H1 (cell line): ENCODE results near the gene RGR. TPM values are rescaled to one million over a fixed set of nuclear protein-coding genes. Genes with fewer than 3 reads are reported as not detected.

Experiments used
- CTCF ChIA-PET: fragments of 300-600 bp; sonication (Branson Sonifier 250); formaldehyde crosslinking; loops from one replicate; lab custom pipeline; 2021; ENCODE audit not compliant: partially characterized antibody; lab: Charles Lee
- POLR2A ChIA-PET: fragments of 300-600 bp; sonication (Branson Sonifier 250); formaldehyde crosslinking; loops from one replicate; lab custom pipeline; 2021; ENCODE audit warnings: inconsistent platforms; ENCODE audit not compliant: partially characterized antibody; lab: Charles Lee
- DNase-seq, 2 experiments: peaks; one replicate each; pipeline versions ENCODE4 v3.0.0 to v3.0.0-alpha.2; 2010 to 2022; ENCODE audit warnings: low spot score in 2 of 2, low read depth in 1 of 2, mixed read lengths in 1 of 2
- FAIRE-seq: peaks from 2 replicates; lab custom pipeline; 2011; peaks lifted over from hg19 to GRCh38; lab: Jason Lieb, UNC
- H2AFZ ChIP-seq: 2 replicates; pipeline ENCODE4 v1.8.1; 2012; ENCODE audit warnings: low read length, inconsistent platforms
- H2AK5ac ChIP-seq: 2 replicates; pipeline ENCODE4 v1.6.1; 2013; ENCODE audit warnings: low read depth, low read length
- H2BK120ac ChIP-seq: replicated peaks from 2 replicates; pipeline ENCODE3; 2013; ENCODE audit warnings: low read depth, low read length, inconsistent platforms
- H2BK12ac ChIP-seq: 2 replicates; pipeline ENCODE4 v1.6.1; 2013; ENCODE audit warnings: low read depth, low read length
- H2BK15ac ChIP-seq: 2 replicates; pipeline ENCODE4 v1.6.1; 2013; ENCODE audit warnings: low read length
- H2BK20ac ChIP-seq: 2 replicates; pipeline ENCODE4 v1.6.1; 2013; ENCODE audit warnings: low read length
- H2BK5ac ChIP-seq: 2 replicates; pipeline ENCODE4 v1.6.1; 2013; ENCODE audit warnings: low read depth, low read length
- H3K14ac ChIP-seq: 2 replicates; pipeline ENCODE4 v1.6.1; 2013; ENCODE audit warnings: inconsistent platforms; ENCODE audit not compliant: insufficient read length
- H3K18ac ChIP-seq: 2 replicates; pipeline ENCODE4 v1.6.1; 2013; ENCODE audit warnings: low read length; ENCODE audit errors: extremely low read depth
- H3K23ac ChIP-seq: 2 replicates; pipeline ENCODE4 v1.6.1; 2013; ENCODE audit warnings: inconsistent platforms; ENCODE audit not compliant: insufficient read length
- H3K23me2 ChIP-seq: 2 replicates; pipeline ENCODE4 v1.6.1; 2013; ENCODE audit warnings: low read depth, low read length
- H3K27ac ChIP-seq: 2 replicates; pipeline ENCODE4 v1.6.1; 2011; ENCODE audit warnings: low read depth, low read length, inconsistent platforms
- H3K27me3 ChIP-seq, 4 experiments: replicated peaks in 1 of 4; 1 replicate in 1 of 4; 2 replicates in 3 of 4; pipeline versions ENCODE4 v1.6.1 to v1.8.1; 2011 to 2013; ENCODE audit warnings: low read length in 3 of 4, mild to moderate bottlenecking in 3 of 4, inconsistent platforms in 2 of 4, mixed read lengths in 2 of 4, moderate library complexity in 1 of 4; ENCODE audit not compliant: control insufficient read depth in 3 of 4, insufficient read depth in 3 of 4; ENCODE audit errors: extremely low read depth in 1 of 4
- H3K36me3 ChIP-seq, 4 experiments: 2 replicates each; pipeline versions ENCODE4 v1.6.1 to v1.8.1; 2011 to 2013; ENCODE audit warnings: mild to moderate bottlenecking in 4 of 4, low read length in 3 of 4, moderate library complexity in 2 of 4, control low read depth in 1 of 4, inconsistent platforms in 1 of 4; ENCODE audit not compliant: insufficient read depth in 4 of 4, control insufficient read depth in 2 of 4
- H3K4ac ChIP-seq: replicated peaks from 2 replicates; pipeline ENCODE3; 2013; ENCODE audit warnings: low read length, low read depth, mixed read lengths, inconsistent platforms; ENCODE audit not compliant: insufficient read length
- H3K4me1 ChIP-seq, 4 experiments: replicated peaks in 1 of 4; 1 replicate in 1 of 4; 2 replicates in 3 of 4; pipeline versions ENCODE4 v1.6.1 to v1.8.1; 2011 to 2013; ENCODE audit warnings: low read length in 3 of 4, inconsistent platforms in 2 of 4, mixed read lengths in 1 of 4; ENCODE audit not compliant: insufficient read depth in 4 of 4, control insufficient read depth in 3 of 4
- H3K4me2 ChIP-seq, 2 experiments: 2 replicates each; pipeline versions ENCODE4 v1.6.1 to v1.8.1; 2011 to 2013; ENCODE audit warnings: low read depth in 2 of 2, low read length in 2 of 2, control low read depth in 1 of 2, inconsistent platforms in 1 of 2, mild to moderate bottlenecking in 1 of 2; ENCODE audit not compliant: insufficient read depth in 1 of 2
- H3K4me3 ChIP-seq, 4 experiments: fragments of 200-600, 300-600 bp in 1 of 4; sonication (generic), shearing (Covaris generic), sonication (Bioruptor Twin) in 1 of 4; 2 replicates each; pipeline versions ENCODE4 v1.5.1 to v1.8.1; 2011 to 2016; ENCODE audit warnings: low read length in 4 of 4, low read depth in 3 of 4, control low read depth in 2 of 4, inconsistent platforms in 2 of 4, mild to moderate bottlenecking in 2 of 4, mixed read lengths in 1 of 4, moderate library complexity in 1 of 4; ENCODE audit not compliant: insufficient read depth in 2 of 4; ENCODE audit errors: extremely low read depth in 1 of 4
- H3K56ac ChIP-seq: replicated peaks from 2 replicates; pipeline ENCODE3; 2013; ENCODE audit warnings: low read depth, mild to moderate bottlenecking, mixed read lengths, low read length, inconsistent platforms; ENCODE audit not compliant: insufficient read length
- H3K79me1 ChIP-seq: 2 replicates; pipeline ENCODE4 v1.6.1; 2013; ENCODE audit warnings: low read depth, low read length, control low read depth
- H3K79me2 ChIP-seq, 2 experiments: 2 replicates each; pipeline versions ENCODE4 v1.6.1 to v1.8.1; 2012 to 2013; ENCODE audit warnings: low read length in 2 of 2, mild to moderate bottlenecking in 2 of 2, inconsistent platforms in 1 of 2; ENCODE audit not compliant: insufficient read depth in 2 of 2, control insufficient read depth in 1 of 2
- H3K9ac ChIP-seq, 4 experiments: replicated peaks in 1 of 4; 1 replicate in 1 of 4; 2 replicates in 3 of 4; pipeline versions ENCODE4 v1.6.1 to v1.8.1; 2011 to 2013; ENCODE audit warnings: low read depth in 3 of 4, low read length in 3 of 4, control low read depth in 2 of 4, mild to moderate bottlenecking in 2 of 4, moderate library complexity in 2 of 4, inconsistent platforms in 1 of 4; ENCODE audit errors: extremely low read depth in 1 of 4
- H3K9me3 ChIP-seq, 2 experiments: 2 replicates each; pipeline versions ENCODE4 v1.6.1 to v1.8.1; 2012 to 2013; ENCODE audit warnings: mild to moderate bottlenecking in 2 of 2, moderate library complexity in 2 of 2, control low read depth in 1 of 2, inconsistent platforms in 1 of 2, low read depth in 1 of 2, low read length in 1 of 2, mixed read lengths in 1 of 2; ENCODE audit not compliant: insufficient read depth in 2 of 2
- H4K20me1 ChIP-seq, 2 experiments: replicated peaks in 1 of 2; 2 replicates each; pipeline versions ENCODE3 to v1.8.1; 2011 to 2013; ENCODE audit warnings: inconsistent platforms in 2 of 2, low read length in 2 of 2, mild to moderate bottlenecking in 1 of 2; ENCODE audit not compliant: insufficient read depth in 2 of 2, control insufficient read depth in 1 of 2
- H4K5ac ChIP-seq: 2 replicates; pipeline ENCODE4 v1.6.1; 2013; ENCODE audit warnings: low read length, low read depth, mixed read lengths, inconsistent platforms; ENCODE audit not compliant: insufficient read length
- H4K8ac ChIP-seq: 2 replicates; pipeline ENCODE4 v1.8.0; 2013; ENCODE audit warnings: mild to moderate bottlenecking, moderate library complexity, low read length, inconsistent platforms; ENCODE audit not compliant: insufficient read depth; ENCODE audit errors: extremely low read depth
- H4K91ac ChIP-seq: replicated peaks from 2 replicates; pipeline ENCODE3; 2013; ENCODE audit warnings: low read length, mixed read lengths, inconsistent platforms; ENCODE audit not compliant: insufficient read length
- GABPA ChIP-seq: IDR thresholded peaks from 2 replicates; pipeline ENCODE4 v1.6.1; 2011; ENCODE audit warnings: mild to moderate bottlenecking, low read length, moderate library complexity, borderline replicate concordance; ENCODE audit not compliant: insufficient read depth
- GTF2F1 ChIP-seq: IDR thresholded peaks from 2 replicates; pipeline ENCODE4 v1.6.1; 2012; ENCODE audit warnings: low read depth, low read length, improper control_type of control experiment, borderline replicate concordance
- POLR2A ChIP-seq, 2 experiments: IDR thresholded peaks; 1 replicate in 1 of 2; 2 replicates in 1 of 2; pipeline ENCODE4 v1.6.1; 2011; ENCODE audit warnings: low read depth in 2 of 2, low read length in 2 of 2, mild to moderate bottlenecking in 2 of 2; ENCODE audit errors: control extremely low read depth in 1 of 2
- RAD21 ChIP-seq, 2 experiments: IDR thresholded peaks in 1 of 2; conservative IDR thresholded peaks in 1 of 2; 2 replicates each; pipeline ENCODE4 v1.6.1; 2011; ENCODE audit warnings: low read depth in 2 of 2, low read length in 2 of 2, improper control_type of control experiment in 1 of 2, inconsistent platforms in 1 of 2, mild to moderate bottlenecking in 1 of 2, moderate library complexity in 1 of 2
- RBBP5 ChIP-seq: IDR thresholded peaks from 2 replicates; pipeline ENCODE4 v1.7.1; 2012; ENCODE audit warnings: low read depth, mild to moderate bottlenecking, inconsistent platforms, low read length, moderate library complexity, borderline replicate concordance
- RNF2 ChIP-seq: fragments of 200-900, 300-1000 bp; sonication (generic); IDR thresholded peaks from 2 replicates; pipeline ENCODE4 v1.7.1; 2016; ENCODE audit warnings: borderline replicate concordance, low read depth, mild to moderate bottlenecking, antibody characterized with exemption, low read length; ENCODE audit not compliant: poor library complexity, severe bottlenecking; ENCODE audit errors: missing control alignments
- SP1 ChIP-seq: IDR thresholded peaks from 2 replicates; pipeline ENCODE4 v1.6.1; 2011; ENCODE audit warnings: low read depth, low read length
- SP2 ChIP-seq: IDR thresholded peaks from 2 replicates; pipeline ENCODE4 v1.6.1; 2012; ENCODE audit warnings: mild to moderate bottlenecking, low read length, inconsistent platforms
- SRF ChIP-seq: IDR thresholded peaks from 2 replicates; pipeline ENCODE4 v1.6.1; 2011; ENCODE audit warnings: mild to moderate bottlenecking, low read depth, low read length, moderate library complexity
- TCF12 ChIP-seq: IDR thresholded peaks from 2 replicates; pipeline ENCODE4 v1.6.1; 2011; ENCODE audit warnings: low read depth, mild to moderate bottlenecking, low read length
- USF2 ChIP-seq: IDR thresholded peaks from 2 replicates; pipeline ENCODE4 v1.6.1; 2011; ENCODE audit warnings: low read length, improper control_type of control experiment
- ZNF274 ChIP-seq: IDR thresholded peaks from 2 replicates; pipeline ENCODE4 v1.7.0; 2012; ENCODE audit warnings: low read length, borderline replicate concordance; ENCODE audit errors: extremely low read depth
- whole genome bisulfite sequencing, 2 experiments: shearing (Covaris generic) in 1 of 2; methylation state at CpG; one replicate each; pipeline versions ENCODE4 v1.1.6 to v1.1.7; 2013 to 2015; ENCODE audit warnings: low lambda C conversion rate in 2 of 2, mixed read lengths in 2 of 2, inconsistent platforms in 1 of 2, low coverage in 1 of 2, missing lambda C conversion rate in 1 of 2; ENCODE audit not compliant: insufficient replicate concordance in 2 of 2, insufficient coverage in 1 of 2, insufficient read length in 1 of 2; ENCODE audit errors: extremely low coverage in 1 of 2, missing lambda C conversion rate in 1 of 2; 5-methylcytosine and 5-hydroxymethylcytosine counted together
- polyA plus RNA-seq, 7 experiments: library from polyadenylated mRNA; depleted of rRNA in 3 of 7; stranded (reverse) in 5 of 7; unstranded in 2 of 7; fragments of >200 nt in 5 of 7; fragments of 200-250 nt in 2 of 7; gene quantifications; 1 replicate in 5 of 7; 2 replicates in 1 of 7; 4 replicates in 1 of 7; pipeline versions ENCODE4 v1.2.1 to v1.2.3, GENCODE V29; 2011 to 2013; ENCODE audit warnings: missing spikeins in 2 of 7, mixed read lengths in 2 of 7
- total RNA-seq: library from RNA; stranded (reverse); fragmentation: NEBNext Ultra II Directional; extraction: Animal tissue kit (Norgen Biotek cat#: 25700); gene quantifications from 2 replicates; pipeline ENCODE4 v1.2.1, GENCODE V29; 2021

The RGR gene
- total and polyA plus RNA-seq, 2 of the 8 experiments (the other 6 are each of a cell fraction or from before 2014, with no cell fraction given): not detected

- Histone ChIP-seq H2BK5ac (no peak overlapping the region), H2AFZ (no peak overlapping the region), H2BK15ac (no peak overlapping the region), H4K91ac (no peak overlapping the region), H3K79me1 (no peaks in the 10 kb centered on the region), H3K9me3 (no peaks in the 10 kb centered on the region), H3K23me2 (no peaks in the 10 kb centered on the region), H3K56ac (no peak overlapping the region), H3K79me2 (no peaks in the 10 kb centered on the region), H2AK5ac (no peak overlapping the region), H3K36me3 (no peaks in the 10 kb centered on the region; a peak in 1 of 8 replicates), H3K4me1 (no peaks in the 10 kb centered on the region), H3K4me3 (no peak overlapping the region), H4K8ac (no peak overlapping the region), H3K27me3 (no peaks in the 10 kb centered on the region), H3K18ac (no peak overlapping the region), H3K23ac (no peak overlapping the region), H2BK120ac (no peak overlapping the region), H2BK12ac (no peak overlapping the region), H3K4ac (no peak overlapping the region), H3K14ac (no peak overlapping the region), H3K27ac (no peak overlapping the region), H4K5ac (no peak overlapping the region), H2BK20ac (no peak overlapping the region), H3K4me2 (no peak overlapping the region), H4K20me1 (no peaks in the 10 kb centered on the region), H3K9ac (no peak overlapping the region)
- DNase-seq (no peak), FAIRE-seq (no peak)
- TF ChIP-seq RNF2: no peak
- TF ChIP-seq TCF12: no peak
- no peak for TF ChIP-seq SP1
- no peak for TF ChIP-seq RAD21 (IDR thresholded peaks at IDR 0.05 in 1 of 2, conservative IDR thresholded peaks at IDR 0.05 in 1 of 2; ENCODE audit: low read depth in 2 of 2, low read length in 2 of 2)
- no peak for TF ChIP-seq USF2
- TF ChIP-seq GABPA: no peak
- no peak for TF ChIP-seq SP2
- TF ChIP-seq SRF: no peak
- TF ChIP-seq RBBP5: no peak
- TF ChIP-seq POLR2A (IDR thresholded peaks at IDR 0.05; ENCODE audit: control extremely low read depth in 1 of 2, low read depth in 2 of 2, low read length in 2 of 2): no peak
- TF ChIP-seq GTF2F1: no peak
- TF ChIP-seq ZNF274: no peak
- WGBS, 2 experiments: 78% methylated on average over 1 of the region's 1 CpG; no CpG with 5 or more reads in 1 of the 2 experiments
- CTCF ChIA-PET: interaction anchor here (0.5 to 6.9 kb wide), 8 partner anchors 11 to 252 kb away, joined by 3 to 33 read pairs (median 3); no protein-coding TSS in a partner anchor
- POLR2A ChIA-PET: interaction anchor here (1.1 to 1.4 kb wide), 2 partner anchors 8 to 41 kb away, joined by 3 read pairs; no protein-coding TSS in a partner anchor
Measured at GRCh38 chr10:84288151-84288550, 43.3 kb downstream of the RGR start.
